Neural progenitor cell (in vitro differentiated cells): ENCODE data around the gene BGLAP.

Experiments used
- CTCF ChIP-seq: fragments of 200-600 bp; sonication (generic); IDR thresholded peaks from 2 replicates; pipeline ENCODE4 v1.5.1; 2017; ENCODE audit warnings: antibody characterized with exemption, mild to moderate bottlenecking
- EZH2phosphoT487 ChIP-seq: fragments of 200-600 bp; sonication (generic); IDR thresholded peaks from 2 replicates; pipeline ENCODE4 v1.6.1; 2017; ENCODE audit warnings: antibody characterized with exemption

GRCh38 chr1:156212833-156213643, 28.9 kb upstream of the BGLAP start, which contains the start of gene PMF1:
- TF ChIP-seq CTCF (no peak), EZH2phosphoT487 (no peak)
